HFF-Myc (cell line): ENCODE results near the gene PPP1R2.
A peak's percentile ranks its signal among the peaks of the same experiment; 100 is the strongest.
"Not testable (repeated sequence)": the region's sequence is repeated elsewhere in the genome, so short reads cannot be mapped to it uniquely, and the experiment has no call there.

Experiments
- DNase-seq: peaks from one replicate; pipeline ENCODE4 v3.0.0-alpha.2; 2011; ENCODE audit warnings: low read depth; ENCODE audit errors: extremely low read depth
- H3K4me3 ChIP-seq: replicated peaks from 2 replicates; pipeline ENCODE4 v1.5.1; 2011; ENCODE audit warnings: low read depth, mild to moderate bottlenecking, control low read depth, low read length
- CTCF ChIP-seq: IDR thresholded peaks from 2 replicates; pipeline ENCODE4 v1.5.1; 2012; ENCODE audit warnings: mild to moderate bottlenecking, low read depth, low read length, control low read depth; ENCODE audit errors: missing control alignments

PPP1R2 gene

DNA sequence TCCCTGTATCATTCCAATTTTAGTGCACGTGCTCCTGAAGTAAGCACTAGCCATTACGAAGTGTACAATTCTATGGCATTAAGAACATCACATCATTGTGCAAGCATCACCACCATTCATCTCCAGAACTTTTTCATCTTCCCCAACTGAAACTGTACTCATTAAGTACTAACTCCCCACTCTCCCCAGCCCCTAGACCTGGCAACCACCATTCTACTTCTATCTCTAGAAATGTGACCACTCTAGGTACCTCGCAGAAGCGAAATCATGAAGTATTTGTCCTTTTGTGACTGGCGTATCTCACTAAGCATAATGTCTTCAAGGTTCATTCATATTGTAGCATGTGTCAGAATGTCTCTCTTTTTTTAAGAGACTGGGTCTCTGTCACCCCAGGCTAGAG, 11.4 kb downstream of the PPP1R2 start:
- no peak overlapping the region for H3K4me3 ChIP-seq
- no peak for DNase-seq
- TF ChIP-seq CTCF: no peak

DNA sequence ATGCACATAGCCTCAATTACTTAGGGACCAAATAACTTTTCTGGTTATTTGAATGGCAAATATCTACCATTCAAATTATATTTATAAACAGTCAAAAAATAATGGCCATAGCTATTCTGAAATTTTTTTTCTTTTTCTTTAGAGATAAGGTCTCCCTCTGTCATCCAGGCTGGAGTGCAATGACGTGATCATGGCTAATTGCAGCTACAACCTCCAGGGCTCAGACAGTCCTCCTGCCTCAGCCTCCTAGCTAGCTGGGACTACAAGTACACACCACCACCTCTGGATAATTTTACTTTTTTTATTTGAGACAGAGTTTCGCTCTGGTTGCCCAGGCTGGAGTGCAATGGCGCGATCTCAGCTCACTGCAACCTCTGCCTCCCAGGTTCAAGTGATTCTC, 16.6 kb downstream of the PPP1R2 start:
- no peak overlapping the region for H3K4me3 ChIP-seq
- no peak for DNase-seq
- TF ChIP-seq CTCF: no peak

GRCh38 chr3:195524171-195524896, 18.8 kb downstream of the PPP1R2 start:
- TF ChIP-seq CTCF: no peak
- no peak overlapping the region for H3K4me3 ChIP-seq
- DNase-seq: no peak

- peak; percentile 33 for TF ChIP-seq CTCF
- DNase-seq: peak; percentile 10
- no peak overlapping the region for H3K4me3 ChIP-seq
Measured at GRCh38 chr3:195522254-195523023, 20.7 kb downstream of the PPP1R2 start.

DNA sequence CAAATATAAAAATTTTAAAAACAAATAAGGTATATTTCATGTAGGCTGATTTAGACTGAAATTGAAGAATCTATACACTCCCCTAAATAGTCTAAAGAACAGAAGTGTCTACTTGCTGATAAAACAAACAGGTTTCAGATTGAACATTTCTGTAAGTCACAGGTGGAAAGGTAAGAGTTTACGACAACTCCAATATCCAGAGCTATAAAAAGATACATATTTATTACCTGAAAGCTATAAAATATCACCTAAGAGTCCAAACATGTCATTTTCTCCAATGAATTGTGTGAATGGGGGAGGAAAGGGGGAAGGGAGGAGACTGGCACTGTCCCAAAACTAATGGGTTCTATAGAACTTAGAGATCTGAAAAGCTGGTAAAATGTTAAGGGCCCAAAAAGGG, 26.1 kb downstream of the PPP1R2 start:
- no peak overlapping the region for H3K4me3 ChIP-seq
- DNase-seq: no peak
- TF ChIP-seq CTCF: no peak

DNA sequence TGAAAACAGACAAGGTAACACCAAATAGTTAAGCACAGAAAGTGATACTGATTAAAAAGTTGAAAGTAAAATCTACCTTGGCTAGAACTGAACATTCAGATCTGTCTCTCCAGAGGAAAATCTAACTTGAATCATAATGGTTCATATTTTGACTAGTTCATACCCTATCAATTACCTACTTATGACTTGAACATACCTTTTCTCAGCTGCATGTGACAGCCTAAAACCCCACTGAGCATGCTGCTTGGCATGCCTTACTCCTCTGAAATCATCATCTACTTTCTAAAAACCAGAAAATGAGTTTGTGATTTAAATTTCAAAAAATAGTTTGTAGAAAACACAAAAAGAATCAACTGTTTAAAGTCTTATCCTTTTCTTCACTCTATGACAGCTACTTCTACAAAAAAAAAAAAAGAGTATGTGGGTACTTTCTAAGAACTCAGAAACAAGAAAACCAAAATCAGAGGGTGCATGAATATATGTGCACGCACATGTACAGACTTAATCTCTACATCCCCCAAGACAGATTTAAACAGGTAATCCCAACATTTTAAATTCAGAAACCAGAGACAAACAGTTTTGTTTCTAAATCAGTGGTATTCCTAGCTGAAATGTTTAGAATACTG, 28.4 kb downstream of the PPP1R2 start:
- not testable (repeated sequence) for DNase-seq, H3K4me3 ChIP-seq

DNA sequence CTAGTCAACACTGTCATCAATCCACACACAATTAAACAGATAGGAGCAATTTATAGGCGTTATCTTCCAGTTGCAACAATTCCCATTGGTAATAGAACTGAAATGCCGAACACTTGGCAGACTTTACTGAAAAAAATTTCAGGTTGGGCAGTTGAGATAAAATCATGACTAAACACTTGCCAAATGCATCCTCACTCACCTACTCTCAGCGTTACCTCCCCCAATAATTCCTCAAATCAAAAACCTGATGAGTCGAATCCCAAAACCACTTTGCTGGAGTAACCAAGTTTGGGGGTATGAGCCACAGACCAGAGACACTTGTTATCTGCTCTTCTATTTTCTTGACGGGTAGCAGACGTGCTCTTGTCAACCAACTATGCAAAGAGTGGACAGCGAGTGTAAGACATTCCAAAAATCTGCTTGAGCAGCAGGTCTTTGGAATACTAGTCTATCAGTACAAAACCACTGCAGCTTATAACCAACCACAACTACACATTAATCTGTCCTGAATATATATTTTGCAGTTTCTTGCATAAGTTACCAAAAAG, 30.3 kb downstream of the PPP1R2 start:
- TF ChIP-seq CTCF: no peak
- DNase-seq: no peak
- H3K4me3 ChIP-seq: no peak overlapping the region
